HUES64 (cell line): ENCODE data around the gene PRPH.

Experiments used
- H3K27ac ChIP-seq: 2 replicates; pipeline ENCODE4 v1.7.0; 2013; ENCODE audit warnings: low read depth, low read length, inconsistent platforms
- H3K27me3 ChIP-seq: 2 replicates; pipeline ENCODE4 v1.6.1; 2013; ENCODE audit warnings: mild to moderate bottlenecking, low read length; ENCODE audit not compliant: insufficient read depth
- H3K36me3 ChIP-seq: 2 replicates; pipeline ENCODE4 v1.6.1; 2013; ENCODE audit warnings: mild to moderate bottlenecking, low read length; ENCODE audit not compliant: insufficient read depth
- H3K4me1 ChIP-seq: 2 replicates; pipeline ENCODE4 v1.6.1; 2013; ENCODE audit warnings: mild to moderate bottlenecking, low read length, moderate library complexity; ENCODE audit not compliant: insufficient read depth
- H3K4me3 ChIP-seq: 2 replicates; pipeline ENCODE4 v1.5.1; 2013; ENCODE audit warnings: mild to moderate bottlenecking, low read length, moderate library complexity
- H3K9ac ChIP-seq: 2 replicates; pipeline ENCODE4 v1.6.1; 2013; ENCODE audit warnings: mild to moderate bottlenecking, low read depth, low read length
- H3K9me3 ChIP-seq: 2 replicates; pipeline ENCODE4 v1.6.1; 2013; ENCODE audit warnings: low read depth, low read length; ENCODE audit not compliant: insufficient read depth
- WGBS: fragments of 150-250, 120-280 bp; methylation state at CpG from one replicate; pipeline ENCODE4 v1.1.7; 2013; ENCODE audit warnings: missing lambda C conversion rate; 5-methylcytosine and 5-hydroxymethylcytosine counted together

The PRPH gene

DNA sequence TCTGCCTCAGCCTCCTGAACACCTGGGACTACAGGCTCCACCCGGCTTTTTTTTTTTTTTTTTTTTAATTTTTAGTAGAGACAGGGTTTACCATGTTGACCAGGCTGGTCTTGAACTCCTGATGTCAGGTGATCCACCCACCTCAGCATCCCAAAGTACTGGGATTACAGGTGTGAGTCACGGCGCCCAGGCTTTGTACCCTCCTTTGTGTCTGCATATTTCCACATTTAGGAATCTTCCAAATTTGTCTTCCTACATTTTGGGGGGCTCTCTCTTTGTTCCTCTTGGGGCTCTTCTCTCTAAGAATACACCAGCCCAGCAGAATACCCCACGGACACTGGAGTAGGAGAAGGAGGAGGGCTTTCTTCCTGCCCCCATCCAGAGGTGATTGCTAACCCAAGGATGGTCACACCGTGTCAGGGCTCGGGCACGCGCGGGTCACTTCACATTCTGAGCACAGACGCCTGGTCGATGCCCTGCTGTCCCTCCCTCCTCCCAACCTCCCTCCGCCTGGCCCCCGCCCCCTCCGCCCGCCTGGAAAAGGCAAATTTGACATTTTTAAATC lies 49.6 kb downstream of the PRPH start:
- Histone ChIP-seq H3K4me1 (peaks cover 13% of the 10 kb centered on the region), H3K36me3 (no peaks in the 10 kb centered on the region), H3K9me3 (no peaks in the 10 kb centered on the region), H3K27ac (no peak overlapping the region), H3K27me3 (peaks cover 100% of the 10 kb centered on the region), H3K4me3 (no peak overlapping the region), H3K9ac (no peak overlapping the region)
- 5% methylated on average over 13 of the region's 15 CpGs for WGBS

GRCh38 chr12:49345051-49345824 lies 50.3 kb downstream of the PRPH start:
- H3K9me3 ChIP-seq, result no peaks in the 10 kb centered on the region
- H3K4me1 ChIP-seq, result peaks cover 13% of the 10 kb centered on the region
- H3K27ac ChIP-seq, result no peak overlapping the region
- no peak overlapping the region for H3K9ac ChIP-seq
- no peaks in the 10 kb centered on the region for H3K36me3 ChIP-seq
- H3K27me3 ChIP-seq, result peaks cover 97% of the 10 kb centered on the region
- WGBS, result 1% methylated on average over 57 of the region's 70 CpGs
- peak overlapping the region; percentile 43 for H3K4me3 ChIP-seq

- Histone ChIP-seq H3K9me3 (no peaks in the 10 kb centered on the region), H3K27ac (no peak overlapping the region), H3K36me3 (no peaks in the 10 kb centered on the region), H3K4me1 (peaks cover 13% of the 10 kb centered on the region), H3K9ac (no peak overlapping the region), H3K27me3 (peaks cover 89% of the 10 kb centered on the region), H3K4me3 (peak overlapping the region; percentile 43)
- under 1% methylated on average over 61 of the region's 61 CpGs for WGBS
These were observed 51.1 kb downstream of the PRPH start for GRCh38 chr12:49345825-49346658.

- no peaks in the 10 kb centered on the region for H3K36me3 ChIP-seq
- H3K27me3 ChIP-seq, result peaks cover 81% of the 10 kb centered on the region
- no peak within 1 kb of the TSS for H3K27ac ChIP-seq
- under 1% methylated on average over 47 of the region's 47 CpGs for WGBS
- peak within 1 kb of the TSS; percentile 43 for H3K4me3 ChIP-seq
- no peaks in the 10 kb centered on the region for H3K9me3 ChIP-seq
- H3K4me1 ChIP-seq, result peaks cover 9% of the 10 kb centered on the region
- no peak within 1 kb of the TSS for H3K9ac ChIP-seq
These were observed 51.8 kb downstream of the PRPH start, which contains the start of gene DNAJC22 for GRCh38 chr12:49346659-49347310. Gene DNAJC22 (plus strand): TSS chr12:49346888. CDS start chr12:49348873, 1,985 bp downstream.

DNA sequence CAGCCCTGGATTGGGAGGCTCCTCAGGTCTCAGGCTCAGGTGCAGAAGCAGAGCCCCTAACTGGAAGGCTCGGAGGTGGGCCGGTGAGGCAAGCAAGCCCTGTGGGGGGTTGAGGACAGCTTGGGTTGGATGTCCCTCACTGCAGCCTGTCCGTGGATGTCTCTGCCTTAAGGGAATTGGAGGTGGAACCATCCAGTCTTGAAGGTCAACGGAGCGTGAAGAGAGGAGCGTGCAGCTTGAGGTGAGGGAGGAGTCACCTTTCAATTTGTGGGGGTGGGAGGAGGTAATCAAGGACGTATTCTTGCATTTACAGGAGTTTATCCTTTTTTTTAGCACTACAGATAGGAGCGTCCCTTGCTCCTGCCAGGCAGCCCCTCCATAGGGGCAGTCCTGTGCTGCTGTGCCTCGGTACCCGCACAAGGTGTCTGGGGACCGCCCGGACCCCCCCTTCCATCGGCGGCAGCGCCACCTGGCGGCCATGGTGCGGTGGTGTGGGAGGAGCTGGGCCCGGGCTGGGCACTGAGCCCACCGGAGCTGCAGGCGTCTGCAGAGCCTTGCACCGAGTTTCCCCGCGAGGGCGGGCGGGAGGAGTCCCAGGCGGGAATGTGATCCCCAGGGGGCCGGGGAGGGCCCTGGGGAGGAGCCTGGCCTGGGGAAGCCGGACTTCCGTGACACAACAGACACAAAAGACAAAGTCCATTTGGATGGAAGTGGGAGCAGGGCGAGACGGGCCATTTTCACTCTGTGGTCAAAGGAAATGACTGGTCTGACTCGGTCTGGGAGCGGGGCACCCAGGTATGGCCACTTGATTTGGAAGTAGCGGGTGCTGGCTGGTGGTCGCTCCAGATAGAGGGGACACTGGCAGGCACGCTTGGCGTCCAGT lies 52.6 kb downstream of the PRPH start:
- peak overlapping the region; percentile 43 for H3K4me3 ChIP-seq
- peaks cover 73% of the 10 kb centered on the region for H3K27me3 ChIP-seq
- no peak overlapping the region for H3K9ac ChIP-seq
- H3K27ac ChIP-seq, result no peak overlapping the region
- 10% methylated on average over 37 of the region's 37 CpGs for WGBS
- no peaks in the 10 kb centered on the region for H3K36me3 ChIP-seq
- H3K9me3 ChIP-seq, result no peaks in the 10 kb centered on the region
- H3K4me1 ChIP-seq, result peaks cover 9% of the 10 kb centered on the region
